Measurements from ENCODE around the gene MINDY4B.
"Not testable (repeated sequence)": the region's sequence is repeated elsewhere in the genome, so short reads cannot be mapped to it uniquely, and the experiment has no call there.

Gene MINDY4B

GRCh38 chr3:150897592-150897991 lies 7.6 kb downstream of the MINDY4B start:
- DNase-seq, result no peak

GRCh38 chr3:150890831-150891230 lies 14.4 kb downstream of the MINDY4B start:
- no peak for DNase-seq

GRCh38 chr3:150890295-150890694 lies 14.9 kb downstream of the MINDY4B start:
- DNase-seq, result no peak

- DNase-seq, result no peak
Observed at GRCh38 chr3:150889106-150889505, 16.1 kb downstream of the MINDY4B start.

GRCh38 chr3:150887031-150887430 lies 18.2 kb downstream of the MINDY4B start:
- DNase-seq, result no peak

GRCh38 chr3:150885535-150885934 lies 19.7 kb downstream of the MINDY4B start:
- DNase-seq, result no peak

GRCh38 chr3:150878996-150879575 lies 26.2 kb downstream of the MINDY4B start:
- no peak for DNase-seq

- no peak for DNase-seq
Observed at GRCh38 chr3:150878290-150878689, 26.9 kb downstream of the MINDY4B start.

GRCh38 chr3:150877303-150877702 lies 27.9 kb downstream of the MINDY4B start:
- no peak for DNase-seq

- no peak for DNase-seq
Observed at GRCh38 chr3:150876611-150877265, 28.5 kb downstream of the MINDY4B start.

- no peak for DNase-seq
Observed at GRCh38 chr3:150875548-150875947, 29.7 kb downstream of the MINDY4B start.

GRCh38 chr3:150874666-150875219 lies 30.5 kb downstream of the MINDY4B start:
- DNase-seq, result no peak

- no peak for DNase-seq
Observed at GRCh38 chr3:150871192-150871591, 34.0 kb downstream of the MINDY4B start.

- no peak for DNase-seq
Observed at GRCh38 chr3:150870406-150870805, 34.8 kb downstream of the MINDY4B start.

- DNase-seq, result no peak
Observed at GRCh38 chr3:150868282-150868681, 37.0 kb downstream of the MINDY4B start.

- DNase-seq, result no peak
Observed at GRCh38 chr3:150867434-150867833, 37.8 kb downstream of the MINDY4B start.

- not testable (repeated sequence) for DNase-seq
Observed at GRCh38 chr3:150863921-150864320, 41.3 kb downstream of the MINDY4B start.

- DNase-seq, result no peak
Observed at GRCh38 chr3:150861851-150862250, 43.4 kb downstream of the MINDY4B start.

GRCh38 chr3:150857936-150858335 lies 47.3 kb downstream of the MINDY4B start:
- DNase-seq, result not testable (repeated sequence)

GRCh38 chr3:150850191-150850590 lies 55.0 kb downstream of the MINDY4B start:
- DNase-seq, result no peak

- DNase-seq, result no peak
Observed at GRCh38 chr3:150848864-150849263, 56.4 kb downstream of the MINDY4B start.

GRCh38 chr3:150847433-150847832 lies 57.8 kb downstream of the MINDY4B start:
- no peak for DNase-seq

- no peak for DNase-seq
Observed at GRCh38 chr3:150844484-150844883, 60.8 kb downstream of the MINDY4B start.

GRCh38 chr3:150843241-150843640 lies 62.0 kb downstream of the MINDY4B start:
- DNase-seq, result no peak

All from NCI-H1105 treated with DMSO at 0.1 percent for 48 hours (cell line).